ENCODE data around the gene LHFPL3.

LHFPL3 gene

DNA sequence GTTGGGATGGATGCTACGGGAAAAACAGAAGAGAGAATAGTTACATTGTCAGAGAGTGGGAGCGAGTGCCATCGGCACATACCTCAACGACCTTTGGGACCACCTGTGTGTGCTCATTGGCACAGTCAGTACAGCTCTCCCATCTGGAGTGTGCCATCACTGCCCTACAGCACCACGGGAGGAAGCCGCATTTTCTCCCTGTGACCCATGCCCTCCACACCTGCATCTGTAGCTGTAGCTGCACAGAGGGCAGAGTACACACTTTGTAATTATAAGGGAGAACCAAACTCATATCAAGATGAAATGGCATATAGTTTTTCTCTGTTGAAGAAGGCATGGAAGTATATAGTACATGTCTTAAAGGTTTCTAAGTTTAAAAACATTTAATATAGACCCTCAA lies 207.4 kb downstream of the LHFPL3 start:
- H3K36me3 ChIP-seq (replicated peaks): no peaks in the 10 kb centered on the region
- DNase-seq: no peak
- no peak overlapping the region for H3K4me3 ChIP-seq (ENCODE audit: low read depth, low read length)
- no peaks in the 10 kb centered on the region for H3K27me3 ChIP-seq (replicated peaks)
- no peak overlapping the region for H3K27ac ChIP-seq
- TF ChIP-seq, protein P1, sequence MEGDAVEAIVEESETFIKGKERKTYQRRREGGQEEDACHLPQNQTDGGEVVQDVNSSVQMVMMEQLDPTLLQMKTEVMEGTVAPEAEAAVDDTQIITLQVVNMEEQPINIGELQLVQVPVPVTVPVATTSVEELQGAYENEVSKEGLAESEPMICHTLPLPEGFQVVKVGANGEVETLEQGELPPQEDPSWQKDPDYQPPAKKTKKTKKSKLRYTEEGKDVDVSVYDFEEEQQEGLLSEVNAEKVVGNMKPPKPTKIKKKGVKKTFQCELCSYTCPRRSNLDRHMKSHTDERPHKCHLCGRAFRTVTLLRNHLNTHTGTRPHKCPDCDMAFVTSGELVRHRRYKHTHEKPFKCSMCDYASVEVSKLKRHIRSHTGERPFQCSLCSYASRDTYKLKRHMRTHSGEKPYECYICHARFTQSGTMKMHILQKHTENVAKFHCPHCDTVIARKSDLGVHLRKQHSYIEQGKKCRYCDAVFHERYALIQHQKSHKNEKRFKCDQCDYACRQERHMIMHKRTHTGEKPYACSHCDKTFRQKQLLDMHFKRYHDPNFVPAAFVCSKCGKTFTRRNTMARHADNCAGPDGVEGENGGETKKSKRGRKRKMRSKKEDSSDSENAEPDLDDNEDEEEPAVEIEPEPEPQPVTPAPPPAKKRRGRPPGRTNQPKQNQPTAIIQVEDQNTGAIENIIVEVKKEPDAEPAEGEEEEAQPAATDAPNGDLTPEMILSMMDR (IDR thresholded peaks at IDR 0.05; ENCODE audit: low read depth, low read length, missing control alignments): no peak
- in situ Hi-C loops (cut with HindIII; ENCODE audit: low pct_ligation_motif_present, low sequenced_read_pairs): no loop called here

DNA sequence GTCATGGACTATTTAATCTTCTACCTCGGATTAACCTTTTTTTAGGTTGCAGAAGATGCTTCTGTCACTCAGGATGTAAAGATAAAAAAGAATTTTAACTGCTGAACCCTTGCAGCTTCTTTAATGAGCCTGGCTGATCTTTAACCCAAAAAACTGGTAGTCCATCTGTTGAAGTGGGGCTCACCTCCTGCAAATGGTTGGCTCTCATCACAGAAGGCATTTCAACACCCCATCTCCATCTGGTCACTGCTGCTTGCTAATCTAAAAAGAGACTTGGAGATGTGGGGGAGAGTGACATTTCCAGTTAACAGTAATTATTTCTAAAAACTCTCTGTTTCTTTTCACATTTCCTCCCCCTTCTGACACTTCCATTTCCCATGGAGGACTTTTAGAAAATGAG lies 208.6 kb downstream of the LHFPL3 start:
- Histone ChIP-seq H3K36me3 (replicated peaks) (no peaks in the 10 kb centered on the region), H3K4me3 (ENCODE audit: low read depth, low read length) (no peak overlapping the region), H3K27ac (no peak overlapping the region), H3K27me3 (replicated peaks) (no peaks in the 10 kb centered on the region)
- no peak for DNase-seq
- TF ChIP-seq, protein P1 (IDR thresholded peaks at IDR 0.05; ENCODE audit: low read depth, low read length, missing control alignments): no peak
- in situ Hi-C loops (cut with HindIII; ENCODE audit: low pct_ligation_motif_present, low sequenced_read_pairs): no loop called here

DNA sequence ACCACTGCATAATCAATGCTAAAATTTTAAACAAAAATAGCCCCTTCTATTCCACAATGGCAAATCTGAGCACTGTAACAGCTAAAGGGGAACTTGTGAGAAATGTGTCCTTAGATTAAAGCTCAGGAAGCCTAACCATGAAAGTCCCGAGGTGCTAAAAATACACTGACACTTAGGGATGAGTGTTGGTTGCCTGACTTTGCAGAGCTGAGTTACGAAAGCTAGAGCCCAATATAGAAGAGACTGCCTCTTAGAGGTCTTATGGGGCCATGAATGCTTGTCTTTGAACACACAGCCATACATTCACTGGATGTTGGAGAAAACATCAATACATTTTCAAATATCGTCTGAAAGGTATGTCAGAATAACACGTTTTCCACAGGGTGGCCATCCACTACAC lies 209.7 kb downstream of the LHFPL3 start:
- Histone ChIP-seq H3K27me3 (replicated peaks) (no peaks in the 10 kb centered on the region), H3K36me3 (replicated peaks) (no peaks in the 10 kb centered on the region), H3K27ac (no peak overlapping the region), H3K4me3 (ENCODE audit: low read depth, low read length) (no peak overlapping the region)
- in situ Hi-C loops (cut with HindIII; ENCODE audit: low pct_ligation_motif_present, low sequenced_read_pairs): no loop called here
- DNase-seq: no peak
- TF ChIP-seq, protein P1 (IDR thresholded peaks at IDR 0.05; ENCODE audit: low read depth, low read length, missing control alignments): no peak

GRCh38 chr7:104541897-104542296 lies 213.5 kb downstream of the LHFPL3 start:
- Histone ChIP-seq H3K36me3 (replicated peaks) (no peaks in the 10 kb centered on the region), H3K27ac (no peak overlapping the region), H3K27me3 (replicated peaks) (no peaks in the 10 kb centered on the region), H3K4me3 (ENCODE audit: low read depth, low read length) (no peak overlapping the region)
- DNase-seq: no peak
- TF ChIP-seq, protein P1 (IDR thresholded peaks at IDR 0.05; ENCODE audit: low read depth, low read length, missing control alignments): no peak
- in situ Hi-C loops (cut with HindIII; ENCODE audit: low pct_ligation_motif_present, low sequenced_read_pairs): no loop called here

GRCh38 chr7:104548861-104549260 lies 220.5 kb downstream of the LHFPL3 start:
- H3K27me3 ChIP-seq (replicated peaks): no peaks in the 10 kb centered on the region
- no peaks in the 10 kb centered on the region for H3K36me3 ChIP-seq (replicated peaks)
- TF ChIP-seq, protein P1 (IDR thresholded peaks at IDR 0.05; ENCODE audit: low read depth, low read length, missing control alignments): no peak
- in situ Hi-C loops (cut with HindIII; ENCODE audit: low pct_ligation_motif_present, low sequenced_read_pairs): no loop called here
- H3K4me3 ChIP-seq (ENCODE audit: low read depth, low read length): no peak overlapping the region
- DNase-seq: no peak
- H3K27ac ChIP-seq: no peak overlapping the region

- no peaks in the 10 kb centered on the region for H3K27me3 ChIP-seq (replicated peaks)
- DNase-seq: no peak
- no peaks in the 10 kb centered on the region for H3K36me3 ChIP-seq (replicated peaks)
- no peak overlapping the region for H3K27ac ChIP-seq
- no peak overlapping the region for H3K4me3 ChIP-seq (ENCODE audit: low read depth, low read length)
- in situ Hi-C loops (cut with HindIII; ENCODE audit: low pct_ligation_motif_present, low sequenced_read_pairs): no loop called here
- TF ChIP-seq, protein P1 (IDR thresholded peaks at IDR 0.05; ENCODE audit: low read depth, low read length, missing control alignments): no peak
These were observed 222.0 kb downstream of the LHFPL3 start for GRCh38 chr7:104550362-104550761.

Measured in brain microvascular endothelial cell (primary cell).